H1 (cell line): ENCODE measurements around the gene GUCY1A2.

Experiments used
- CBX8 ChIP-seq: fragments of 300-800, 300-1000 bp; sonication (generic); IDR thresholded peaks from 2 replicates; pipeline ENCODE4 v1.7.1; 2016; ENCODE audit warnings: low read depth, low read length, borderline replicate concordance
- CREB1 ChIP-seq: IDR thresholded peaks from 2 replicates; pipeline ENCODE4 v1.6.1; 2012; ENCODE audit warnings: inconsistent platforms
- CTBP2 ChIP-seq: IDR thresholded peaks from 2 replicates; pipeline ENCODE4 v1.7.0; 2011; ENCODE audit warnings: borderline replicate concordance, mild to moderate bottlenecking, moderate library complexity, mixed read lengths, low read length; ENCODE audit not compliant: insufficient read depth, insufficient read length
- MAFK ChIP-seq: IDR thresholded peaks from 2 replicates; pipeline ENCODE4 v1.6.1; 2012; ENCODE audit warnings: low read depth, mild to moderate bottlenecking, improper control_type of control experiment, low read length
- RFX5 ChIP-seq: IDR thresholded peaks from 2 replicates; pipeline ENCODE4 v1.6.1; 2011; ENCODE audit warnings: low read depth, low read length, improper control_type of control experiment, borderline replicate concordance
- YY1 ChIP-seq: IDR thresholded peaks from 2 replicates; pipeline ENCODE4 v1.6.1; 2011; ENCODE audit warnings: low read depth, mild to moderate bottlenecking, low read length
- ZNF274 ChIP-seq: IDR thresholded peaks from 2 replicates; pipeline ENCODE4 v1.7.0; 2012; ENCODE audit warnings: low read length, borderline replicate concordance; ENCODE audit errors: extremely low read depth
- TF ChIP-seq, protein P1 (sequence below), 3 experiments: IDR thresholded peaks; 1 replicate in 2 of 3; 2 replicates in 1 of 3; pipeline versions ENCODE4 v1.5.1 to v1.6.1; 2011; ENCODE audit warnings: low read length in 3 of 3, mild to moderate bottlenecking in 3 of 3, inconsistent platforms in 2 of 3, low read depth in 1 of 3, moderate library complexity in 1 of 3; ENCODE audit not compliant: insufficient read depth in 1 of 3; ENCODE audit errors: control extremely low read depth in 1 of 3

DNA sequence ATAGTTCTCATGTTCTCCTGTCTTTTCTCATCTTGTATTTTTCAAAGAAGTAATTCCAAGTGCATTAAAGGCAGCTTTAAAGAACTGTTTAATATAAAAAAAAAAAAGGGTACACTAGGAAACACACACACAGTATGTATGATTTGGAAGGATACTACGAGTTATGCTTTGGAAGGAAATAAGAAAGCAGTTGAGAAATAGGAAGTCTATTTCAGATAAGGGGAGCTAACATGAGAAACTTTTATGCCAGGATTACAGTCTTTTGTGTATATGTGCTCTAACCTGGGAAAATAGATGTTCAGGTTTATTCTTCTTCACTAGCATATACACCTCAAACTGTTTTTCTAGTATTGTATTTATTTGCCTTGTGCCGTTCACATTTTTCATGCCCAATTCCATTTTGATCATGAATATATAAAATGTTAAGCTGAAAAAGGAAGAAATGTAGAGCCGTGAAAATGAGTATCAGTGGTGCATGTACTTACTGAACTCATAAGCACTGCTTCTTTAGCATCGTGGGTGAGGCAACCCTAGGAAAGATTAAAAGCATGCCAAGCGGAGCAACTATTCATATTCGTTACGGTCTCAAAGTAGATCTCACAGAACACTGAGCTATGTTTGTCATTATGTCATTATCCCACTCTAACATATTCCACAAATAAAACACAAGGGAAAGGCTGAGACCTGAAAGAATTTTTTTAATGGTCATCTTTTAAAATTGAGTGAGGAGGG, 59.6 kb downstream of the GUCY1A2 start:
- TF ChIP-seq RFX5 (no peak), CTBP2 (no peak), CBX8 (no peak), YY1 (no peak), ZNF274 (no peak), MAFK (no peak), CREB1 (no peak)
- TF ChIP-seq, protein P1, sequence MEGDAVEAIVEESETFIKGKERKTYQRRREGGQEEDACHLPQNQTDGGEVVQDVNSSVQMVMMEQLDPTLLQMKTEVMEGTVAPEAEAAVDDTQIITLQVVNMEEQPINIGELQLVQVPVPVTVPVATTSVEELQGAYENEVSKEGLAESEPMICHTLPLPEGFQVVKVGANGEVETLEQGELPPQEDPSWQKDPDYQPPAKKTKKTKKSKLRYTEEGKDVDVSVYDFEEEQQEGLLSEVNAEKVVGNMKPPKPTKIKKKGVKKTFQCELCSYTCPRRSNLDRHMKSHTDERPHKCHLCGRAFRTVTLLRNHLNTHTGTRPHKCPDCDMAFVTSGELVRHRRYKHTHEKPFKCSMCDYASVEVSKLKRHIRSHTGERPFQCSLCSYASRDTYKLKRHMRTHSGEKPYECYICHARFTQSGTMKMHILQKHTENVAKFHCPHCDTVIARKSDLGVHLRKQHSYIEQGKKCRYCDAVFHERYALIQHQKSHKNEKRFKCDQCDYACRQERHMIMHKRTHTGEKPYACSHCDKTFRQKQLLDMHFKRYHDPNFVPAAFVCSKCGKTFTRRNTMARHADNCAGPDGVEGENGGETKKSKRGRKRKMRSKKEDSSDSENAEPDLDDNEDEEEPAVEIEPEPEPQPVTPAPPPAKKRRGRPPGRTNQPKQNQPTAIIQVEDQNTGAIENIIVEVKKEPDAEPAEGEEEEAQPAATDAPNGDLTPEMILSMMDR (IDR thresholded peaks at IDR 0.05; ENCODE audit: control extremely low read depth in 1 of 3, insufficient read depth in 1 of 3, low read depth in 1 of 3, low read length in 3 of 3) = no peak
